ENCODE measurements around the gene TBX21.

TBX21 gene

DNA sequence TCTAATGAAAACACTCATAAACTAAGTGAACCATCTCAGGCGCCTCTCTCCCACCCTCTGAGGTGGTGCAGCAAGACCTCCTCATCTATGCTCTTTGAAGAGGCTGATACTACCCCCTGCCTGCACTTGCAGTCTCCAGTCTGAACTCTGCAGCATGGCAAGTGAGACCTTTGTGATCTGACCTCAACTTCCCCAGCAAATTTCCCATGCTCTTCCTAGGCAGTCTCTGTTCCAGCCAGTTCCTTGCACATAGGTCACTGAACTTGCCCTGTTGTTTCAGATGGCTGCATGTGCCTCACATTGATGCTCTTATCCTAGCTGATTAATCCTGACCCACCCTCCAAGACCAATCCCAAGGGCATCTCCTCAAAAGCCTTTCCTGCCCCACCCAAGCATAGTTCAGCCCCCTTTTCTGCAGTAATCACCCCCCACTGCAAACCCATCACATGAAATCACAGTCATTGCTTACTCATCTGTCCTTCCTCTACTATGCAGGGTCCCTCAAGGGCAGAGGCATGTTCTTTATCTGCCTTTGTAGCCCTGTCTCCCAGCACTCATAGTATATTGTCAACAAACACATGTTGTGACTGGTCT, 42.0 kb downstream of the TBX21 start:
- no peak for DNase-seq (ENCODE audit: low read depth)

- no peak for DNase-seq (ENCODE audit: low read depth)
Observed at GRCh38 chr17:47776330-47777197, 43.5 kb downstream of the TBX21 start.

DNA sequence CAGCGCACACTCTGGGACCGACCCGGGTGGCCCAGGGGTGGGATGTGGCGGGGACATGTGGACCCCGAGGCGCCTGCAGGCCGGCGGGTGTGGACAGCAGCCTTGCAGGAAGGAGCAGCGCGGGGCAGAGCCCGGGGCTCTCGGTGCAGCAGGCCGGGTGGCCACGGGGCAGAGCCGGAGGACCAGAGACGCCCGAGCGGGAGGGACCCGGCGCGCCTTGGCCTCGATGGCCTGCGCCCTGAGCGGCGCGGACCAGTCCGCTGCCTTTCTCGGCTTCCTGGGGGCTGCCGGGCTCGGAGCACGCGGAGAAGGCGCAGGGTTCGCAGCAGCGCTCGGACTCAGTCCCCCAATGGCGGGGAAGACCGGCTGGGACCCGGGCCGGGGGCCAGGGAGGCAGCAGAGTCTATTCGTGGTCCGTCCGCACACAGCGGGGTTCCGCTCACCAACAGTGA, 45.2 kb downstream of the TBX21 start:
- DNase-seq (ENCODE audit: low read depth): no peak

GRCh38 chr17:47781397-47781796, 48.4 kb downstream of the TBX21 start:
- no peak for DNase-seq (ENCODE audit: low read depth)

- DNase-seq (ENCODE audit: low read depth): no peak
Observed at GRCh38 chr17:47785538-47786123, 52.6 kb downstream of the TBX21 start.

DNA sequence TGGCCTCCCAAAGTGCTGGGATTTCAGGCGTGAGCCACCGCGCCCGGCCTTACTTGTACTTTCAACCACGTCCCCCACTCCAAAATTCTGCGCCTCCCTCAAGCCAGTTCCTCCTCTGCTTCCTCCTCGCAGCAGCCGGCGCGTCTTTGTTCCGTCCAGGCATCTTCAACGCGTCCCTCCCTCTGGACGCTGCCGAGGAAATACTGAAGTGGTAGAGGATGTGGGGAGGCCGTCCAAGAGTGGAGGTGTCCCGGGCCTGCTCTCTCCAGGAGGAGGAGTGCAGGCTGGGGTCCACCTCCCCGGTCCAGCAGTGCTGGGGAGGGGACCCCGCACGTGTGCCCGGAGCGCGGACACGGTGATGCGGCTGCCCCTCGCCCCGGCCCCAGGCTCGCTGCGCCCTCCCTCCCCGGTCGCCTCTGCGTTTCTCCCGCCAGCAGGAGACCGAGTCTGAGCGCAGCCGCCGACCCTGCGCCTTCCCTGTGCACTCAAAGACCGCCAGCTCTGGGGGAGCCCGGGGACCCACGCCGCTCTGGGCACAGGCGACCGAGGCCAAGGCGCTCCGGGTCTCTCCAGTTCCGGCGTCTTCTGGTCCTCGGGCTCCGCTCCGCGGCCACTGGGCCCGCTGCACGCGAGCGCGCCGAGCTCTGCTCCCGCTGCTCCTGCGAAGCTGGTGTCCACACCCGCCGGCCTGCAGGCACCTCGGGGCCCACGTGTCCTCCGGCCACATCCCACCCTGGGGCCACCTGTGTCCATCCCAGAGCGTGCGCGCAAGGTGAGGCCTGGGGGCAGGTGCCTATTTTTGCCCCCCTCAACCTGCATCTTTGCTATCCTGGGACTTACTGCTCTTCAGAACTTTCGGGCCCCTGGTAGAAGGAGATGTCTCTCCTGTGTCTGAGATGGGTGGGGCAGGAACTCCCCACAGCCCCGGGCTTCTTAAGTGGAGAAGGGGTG, 56.9 kb downstream of the TBX21 start:
- no peak for DNase-seq (ENCODE audit: low read depth)

DNA sequence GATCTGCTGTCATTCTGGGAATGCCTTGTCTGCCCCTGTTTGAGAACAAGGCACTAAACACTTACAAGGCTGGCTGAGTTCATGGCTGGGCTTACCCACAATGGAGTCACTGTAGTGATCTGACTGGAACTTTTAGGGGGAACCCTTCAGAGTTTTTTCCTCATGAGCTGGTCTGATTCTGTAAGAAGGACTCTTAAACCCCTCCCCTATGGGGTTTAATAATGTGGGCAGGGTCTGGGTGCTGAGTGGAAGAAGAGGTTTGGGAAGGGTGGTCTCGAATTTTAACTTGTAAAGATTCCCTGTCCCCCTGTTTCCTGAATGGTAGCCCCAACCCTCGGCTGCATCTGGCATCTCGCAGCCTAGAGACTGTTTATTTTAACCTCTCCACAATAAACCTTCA, 58.0 kb downstream of the TBX21 start:
- no peak for DNase-seq (ENCODE audit: low read depth)

- DNase-seq (ENCODE audit: low read depth): no peak
Observed at GRCh38 chr17:47792457-47792856, 59.4 kb downstream of the TBX21 start.

GRCh38 chr17:47792979-47793378, 59.9 kb downstream of the TBX21 start:
- DNase-seq (ENCODE audit: low read depth): no peak
